ENCODE data around the gene MYO1A.
A peak's percentile ranks its signal among the peaks of the same experiment; 100 is the strongest.
"Not testable (repeated sequence)": the region's sequence is repeated elsewhere in the genome, so short reads cannot be mapped to it uniquely, and the experiment has no call there.

MYO1A gene

GRCh38 chr12:57087010-57087690 lies 37.2 kb upstream of the MYO1A start:
- peak; percentile 94 for DNase-seq (ENCODE audit: low read depth)

GRCh38 chr12:57086493-57087009 lies 36.6 kb upstream of the MYO1A start:
- DNase-seq (ENCODE audit: low read depth) = peak; percentile 82

GRCh38 chr12:57085999-57086492 lies 36.1 kb upstream of the MYO1A start:
- peak; percentile 40 for DNase-seq (ENCODE audit: low read depth)

- no peak for DNase-seq (ENCODE audit: low read depth)
Observed at GRCh38 chr12:57080855-57081254, 30.9 kb upstream of the MYO1A start.

- DNase-seq (ENCODE audit: low read depth) = no peak
Observed at GRCh38 chr12:57079821-57080220, 29.9 kb upstream of the MYO1A start.

DNA sequence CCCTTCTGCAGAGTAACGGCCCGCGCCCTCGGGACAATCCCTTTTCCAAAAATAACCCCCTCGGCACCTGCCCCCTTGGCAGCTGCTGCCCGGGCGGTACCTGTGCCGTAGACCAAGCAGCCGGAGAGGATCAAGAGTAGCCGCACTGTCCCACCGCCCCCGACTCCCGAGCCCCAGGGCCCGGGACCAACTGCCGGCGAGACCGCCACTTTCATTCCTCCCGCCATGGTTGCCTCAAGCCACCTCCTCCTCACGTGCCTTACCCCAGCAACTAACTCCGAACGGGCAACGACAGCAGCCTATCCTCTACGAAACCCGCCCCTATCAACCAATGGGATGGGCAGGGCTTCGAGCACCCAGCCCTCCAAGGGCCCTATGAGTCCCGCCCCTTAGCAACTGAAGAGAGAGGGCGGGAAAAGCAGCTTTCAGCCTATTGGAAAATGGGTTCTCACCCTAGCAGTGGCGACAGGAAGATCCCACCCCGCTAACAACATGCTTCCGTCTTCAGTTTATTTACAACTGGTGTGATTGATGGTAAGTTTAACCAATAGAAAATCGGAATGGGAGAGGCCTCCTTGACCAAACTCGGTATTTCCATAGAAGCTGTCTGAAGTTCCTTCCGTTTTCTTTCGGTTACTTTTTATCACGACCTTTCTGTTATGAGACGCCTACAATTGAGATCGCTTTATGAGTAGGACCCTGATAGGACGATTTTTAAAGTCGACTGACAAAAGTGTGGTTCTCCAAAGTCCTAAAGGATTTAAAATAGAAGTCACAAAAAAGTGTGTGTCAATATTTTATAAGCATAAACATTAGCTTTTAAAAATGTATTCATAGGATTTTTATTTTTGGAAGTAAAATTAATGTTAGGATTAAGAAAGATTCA lies 28.8 kb upstream of the MYO1A start, which contains the start of gene NEMP1:
NEMP1 (minus strand) TSS at position 273 of the 886 bp plus-strand sequence; CDS start at position 227, 46 bp downstream.
- peak; percentile 100 for DNase-seq (ENCODE audit: low read depth)

- DNase-seq (ENCODE audit: low read depth) = not testable (repeated sequence)
Observed at GRCh38 chr12:57073566-57074450, 23.9 kb upstream of the MYO1A start.

DNA sequence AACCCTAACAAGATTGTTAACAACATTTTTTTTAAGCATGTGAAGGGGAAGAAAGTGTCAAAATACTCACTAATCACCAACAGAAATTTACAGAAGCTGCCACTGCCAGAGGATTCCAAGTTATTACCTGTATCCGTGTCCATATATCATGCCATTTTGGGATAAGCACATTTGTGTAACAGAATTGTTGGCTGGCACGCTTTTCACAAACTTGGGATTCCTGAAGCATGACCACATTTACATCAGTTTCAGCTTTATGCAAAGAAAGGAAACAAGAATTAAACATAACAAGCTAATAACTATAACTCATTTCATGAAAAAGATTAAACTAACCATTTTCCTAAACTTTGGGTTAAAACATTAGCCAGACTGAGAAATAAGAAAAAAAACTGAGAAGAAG lies 22.7 kb upstream of the MYO1A start:
- DNase-seq (ENCODE audit: low read depth) = no peak

DNA sequence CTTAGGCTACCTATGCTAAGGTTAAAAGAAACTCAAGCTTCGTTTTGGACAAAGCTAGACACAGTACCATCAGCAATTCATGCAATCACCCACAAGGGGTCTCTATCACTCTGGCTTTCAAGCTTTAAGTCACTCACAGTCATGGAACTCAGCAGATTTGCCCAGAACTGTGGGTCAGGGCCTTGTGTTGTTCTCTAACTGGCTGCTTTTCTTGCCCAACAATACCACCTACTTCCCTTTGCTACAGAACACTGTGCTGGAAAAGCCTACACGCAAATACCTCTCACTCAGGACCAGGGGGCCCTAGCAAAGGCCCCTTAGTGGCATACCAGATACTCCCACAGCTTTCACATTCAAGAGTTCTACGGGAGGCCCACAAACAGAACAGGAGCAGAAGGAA lies 19.6 kb upstream of the MYO1A start:
- peak; percentile 83 for DNase-seq (ENCODE audit: low read depth)

DNA sequence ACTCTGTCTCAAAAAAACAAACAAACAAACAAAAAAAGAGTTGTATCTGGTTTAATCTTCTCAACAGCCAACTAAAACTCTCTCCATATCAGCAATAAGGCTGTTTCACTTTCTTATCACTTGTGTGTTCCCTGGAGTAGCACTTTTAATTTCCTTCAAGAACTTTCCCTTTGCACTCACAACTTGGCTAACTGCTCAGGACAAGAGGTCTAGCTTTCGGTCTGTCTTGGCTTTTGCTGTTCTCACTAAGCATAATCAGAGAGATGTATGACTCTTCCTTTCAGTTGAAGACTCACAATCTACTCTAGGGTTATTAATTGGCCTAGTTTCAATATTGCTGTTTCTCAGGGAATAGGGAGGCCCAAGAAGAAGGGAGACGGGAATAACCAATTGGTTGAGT lies 16.3 kb upstream of the MYO1A start:
- no peak for DNase-seq (ENCODE audit: low read depth)

GRCh38 chr12:57063991-57064685 lies 14.2 kb upstream of the MYO1A start:
- peak; percentile 34 for DNase-seq (ENCODE audit: low read depth)

DNA sequence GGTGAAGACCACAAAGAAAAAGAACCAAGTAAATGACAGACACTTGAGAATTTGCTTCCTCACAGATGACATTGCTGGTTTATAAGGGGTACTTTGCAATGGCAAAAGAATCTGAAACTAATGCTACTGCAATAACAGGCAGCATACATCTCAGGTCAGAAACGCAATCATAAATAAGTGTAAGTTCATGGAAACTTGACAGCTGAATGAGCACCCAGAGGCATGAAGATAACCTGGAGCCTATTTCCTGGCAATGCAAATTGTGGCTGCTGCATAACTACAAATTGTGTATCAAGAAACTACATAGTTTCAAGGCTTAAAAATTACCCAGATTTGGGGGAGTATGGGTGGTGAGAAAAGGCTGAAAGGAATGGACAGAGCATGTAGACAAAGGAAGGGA lies 8.5 kb upstream of the MYO1A start:
- DNase-seq (ENCODE audit: low read depth) = no peak

- no peak for DNase-seq (ENCODE audit: low read depth)
Observed at GRCh38 chr12:57057067-57057751, 7.3 kb upstream of the MYO1A start.

DNA sequence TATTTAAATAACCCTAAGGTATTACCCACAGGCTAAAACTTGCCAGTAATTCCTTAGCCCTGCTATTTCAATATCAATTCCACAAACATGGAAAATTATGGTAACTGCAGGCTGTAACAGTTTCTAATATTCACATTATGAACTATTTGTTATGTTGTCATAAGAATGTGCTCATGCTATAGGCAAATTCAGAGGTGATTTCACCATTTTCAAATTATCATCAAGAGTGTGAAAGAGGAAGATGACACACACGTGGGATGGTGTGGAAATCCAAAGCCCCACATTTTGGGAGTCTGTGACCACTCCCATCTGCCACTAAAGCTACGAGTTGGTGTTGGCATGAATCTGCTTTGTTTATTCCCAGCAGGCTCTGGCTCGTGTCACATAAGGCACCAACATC lies 5.9 kb upstream of the MYO1A start:
- DNase-seq (ENCODE audit: low read depth) = no peak

DNA sequence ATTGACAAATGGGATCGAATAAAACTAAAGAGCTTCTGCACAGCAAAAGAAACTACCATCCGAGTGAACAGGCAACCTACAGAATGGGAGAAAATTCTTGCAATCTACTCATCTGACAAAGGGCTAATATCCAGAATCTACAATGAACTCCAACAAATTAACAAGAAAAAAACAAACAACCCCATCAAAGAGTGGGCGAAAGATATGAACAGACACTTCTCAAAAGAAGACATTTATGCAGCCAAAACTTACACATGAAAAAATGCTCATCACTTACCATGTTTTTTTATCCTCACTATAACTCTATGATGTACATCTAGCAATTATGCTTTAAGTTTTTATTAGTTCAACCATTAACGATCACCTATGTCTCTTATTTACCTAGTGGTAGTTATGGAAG lies 4.0 kb upstream of the MYO1A start:
- DNase-seq (ENCODE audit: low read depth) = not testable (repeated sequence)

- DNase-seq (ENCODE audit: low read depth) = not testable (repeated sequence)
Observed at GRCh38 chr12:57053146-57053545, 3.2 kb upstream of the MYO1A start.

- no peak for DNase-seq (ENCODE audit: low read depth)
Observed at GRCh38 chr12:57051011-57051410, 1.1 kb upstream of the MYO1A start.

GRCh38 chr12:57049119-57049446 lies 846 bp downstream of the MYO1A start:
- DNase-seq (ENCODE audit: low read depth) = no peak

GRCh38 chr12:57048423-57049118 lies 1.4 kb downstream of the MYO1A start:
- DNase-seq (ENCODE audit: low read depth) = no peak

GRCh38 chr12:57047981-57048380 lies 1.9 kb downstream of the MYO1A start:
- peak; percentile 68 for DNase-seq (ENCODE audit: low read depth)
